ENCODE measurements around the gene ADA. TPM values are rescaled to one million over a fixed set of nuclear protein-coding genes. Genes with fewer than 3 reads are reported as not detected.

Gene ADA
- total RNA-seq, 1 donor from 2014 or later = 8.9 TPM

GRCh38 chr20:44649976-44650375 lies 1.5 kb downstream of the ADA start:
- DNase-seq = no peak
- ATAC-seq (ENCODE audit: poor library complexity) = no peak
- intact Hi-C loops (cut with DNase I) = no loop called here

GRCh38 chr20:44649126-44649525 lies 2.4 kb downstream of the ADA start:
- ATAC-seq (ENCODE audit: poor library complexity) = no peak
- no peak for DNase-seq
- intact Hi-C loops (cut with DNase I) = no loop called here

DNA sequence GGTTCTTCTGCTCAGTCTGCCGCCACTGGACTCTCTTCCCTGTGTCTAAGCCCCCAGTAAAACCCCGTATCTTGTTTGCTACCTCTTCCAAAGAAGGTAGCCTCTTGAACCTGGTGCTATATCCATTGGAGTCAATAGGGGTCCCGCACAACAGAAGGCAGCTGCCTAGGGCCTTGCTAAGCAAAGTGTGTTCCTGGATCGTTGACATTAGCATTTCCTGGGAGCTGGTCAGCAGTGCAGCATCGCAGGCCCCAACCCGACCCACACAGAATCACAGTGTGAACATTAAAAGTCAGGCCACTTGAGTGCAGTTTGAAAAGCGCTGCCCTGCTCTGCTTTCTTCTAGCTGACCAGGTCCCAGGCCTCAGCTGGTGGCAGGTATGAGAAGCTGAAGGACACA lies 2.9 kb downstream of the ADA start:
- DNase-seq = no peak

GRCh38 chr20:44648068-44648467 lies 3.4 kb downstream of the ADA start:
- intact Hi-C loops (cut with DNase I) = no loop called here
- peak; percentile 13 for DNase-seq

More for the DNA sequence above, 2.9 kb downstream of the ADA start:
- ATAC-seq (ENCODE audit: poor library complexity) = no peak
- intact Hi-C loops (cut with DNase I) = no loop called here

DNA sequence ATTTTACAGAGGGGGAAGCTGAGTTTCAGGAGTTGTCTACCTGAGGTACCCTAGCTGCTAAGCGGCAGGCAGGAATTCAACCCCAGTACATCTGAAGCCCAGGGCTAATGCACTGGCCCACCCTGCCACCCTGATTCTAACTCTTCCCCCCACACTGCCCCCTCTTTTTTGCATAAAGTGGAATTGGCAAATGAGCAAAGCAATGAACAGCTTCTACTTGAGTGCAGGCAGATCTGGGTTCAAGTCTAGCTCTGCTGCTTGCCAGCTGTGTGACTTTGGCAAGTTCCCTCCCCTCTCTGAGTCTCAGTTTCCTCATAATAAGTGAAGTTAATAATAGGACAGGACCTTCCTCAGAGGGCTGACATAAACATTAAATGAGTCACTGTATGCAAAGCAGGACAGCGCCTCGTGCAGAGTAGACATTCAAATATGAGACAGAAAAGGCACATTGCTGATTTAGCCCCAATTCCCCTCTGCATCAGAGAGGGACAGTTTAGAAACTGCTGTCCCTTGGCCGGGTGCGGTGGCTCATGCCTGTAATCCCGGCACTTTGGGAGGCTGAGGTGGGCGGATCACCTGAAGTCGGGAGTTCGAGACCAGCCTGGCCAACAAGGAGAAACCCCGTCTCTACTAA lies 4.7 kb downstream of the ADA start:
- intact Hi-C loops (cut with DNase I) = no loop called here
- ATAC-seq (ENCODE audit: poor library complexity) (no peak), DNase-seq (peak; percentile 27)

More at GRCh38 chr20:44648068-44648467, 3.4 kb downstream of the ADA start:
- ATAC-seq (ENCODE audit: poor library complexity) = no peak

DNA sequence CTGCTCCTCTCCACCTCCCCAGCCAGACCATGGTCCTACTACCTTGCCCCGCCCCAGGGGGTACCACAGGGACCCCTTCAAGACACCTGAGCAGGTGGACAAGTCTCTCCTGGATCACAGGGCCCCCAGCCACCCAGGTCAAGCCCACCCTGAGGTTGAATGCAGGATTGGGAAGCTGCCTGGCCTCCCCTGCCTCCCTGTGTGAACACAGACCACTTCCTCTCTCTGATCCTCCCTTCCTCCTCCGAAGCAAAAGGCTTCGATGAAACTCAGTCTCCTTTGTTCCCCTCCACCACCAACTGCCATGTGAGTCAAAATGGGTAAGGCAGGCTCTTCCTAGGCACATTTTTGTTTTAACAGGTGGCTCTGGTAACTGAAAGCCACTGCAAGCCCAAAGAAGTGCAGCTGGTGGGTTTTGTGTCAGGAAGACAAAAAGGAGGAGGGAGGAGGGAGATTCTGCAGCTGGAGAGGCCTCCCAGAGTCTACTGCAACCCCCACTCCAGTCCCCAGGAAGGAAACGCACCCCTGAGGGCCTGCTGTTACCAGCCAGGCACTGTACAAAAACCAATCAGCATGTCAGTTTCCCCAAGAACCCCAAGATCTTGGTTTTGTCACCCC lies 5.4 kb downstream of the ADA start:
- ATAC-seq (ENCODE audit: poor library complexity) = no peak
- peak; percentile 37 for DNase-seq
- intact Hi-C loops (cut with DNase I) = no loop called here

- intact Hi-C loops (cut with DNase I) = no loop called here
- ATAC-seq (ENCODE audit: poor library complexity) = no peak
- peak; percentile 40 for DNase-seq
Measured at GRCh38 chr20:44644667-44645131, 6.8 kb downstream of the ADA start.

DNA sequence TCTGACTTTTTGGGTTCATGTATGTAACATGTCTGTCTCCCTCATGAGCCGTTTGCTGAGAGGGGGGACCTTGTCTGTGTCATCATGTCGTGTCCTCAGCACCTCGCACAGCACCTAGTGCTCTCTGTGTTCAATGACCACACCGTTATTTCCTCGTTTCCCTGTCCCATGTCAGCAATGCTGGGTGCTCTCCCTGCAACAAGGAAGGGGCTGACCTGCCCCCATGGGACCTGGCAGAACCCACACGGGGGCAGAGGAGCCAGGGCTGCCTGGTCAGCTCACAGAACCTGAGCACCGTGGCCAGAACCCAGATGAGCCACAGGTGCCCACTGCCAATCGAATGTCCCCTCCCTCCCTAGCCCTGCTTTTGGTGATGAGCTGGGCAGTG lies 7.3 kb downstream of the ADA start:
- DNase-seq = peak; percentile 31
- ATAC-seq (ENCODE audit: poor library complexity) = no peak
- intact Hi-C loops (cut with DNase I) = no loop called here

- ATAC-seq (ENCODE audit: poor library complexity) (peak; percentile 64), DNase-seq (peak; percentile 84)
- intact Hi-C loops (cut with DNase I) = no loop called here
Measured at GRCh38 chr20:44643596-44644229, 7.8 kb downstream of the ADA start.

GRCh38 chr20:44643154-44643519 lies 8.4 kb downstream of the ADA start:
- intact Hi-C loops (cut with DNase I) = no loop called here
- DNase-seq (no peak), ATAC-seq (ENCODE audit: poor library complexity) (no peak)

DNA sequence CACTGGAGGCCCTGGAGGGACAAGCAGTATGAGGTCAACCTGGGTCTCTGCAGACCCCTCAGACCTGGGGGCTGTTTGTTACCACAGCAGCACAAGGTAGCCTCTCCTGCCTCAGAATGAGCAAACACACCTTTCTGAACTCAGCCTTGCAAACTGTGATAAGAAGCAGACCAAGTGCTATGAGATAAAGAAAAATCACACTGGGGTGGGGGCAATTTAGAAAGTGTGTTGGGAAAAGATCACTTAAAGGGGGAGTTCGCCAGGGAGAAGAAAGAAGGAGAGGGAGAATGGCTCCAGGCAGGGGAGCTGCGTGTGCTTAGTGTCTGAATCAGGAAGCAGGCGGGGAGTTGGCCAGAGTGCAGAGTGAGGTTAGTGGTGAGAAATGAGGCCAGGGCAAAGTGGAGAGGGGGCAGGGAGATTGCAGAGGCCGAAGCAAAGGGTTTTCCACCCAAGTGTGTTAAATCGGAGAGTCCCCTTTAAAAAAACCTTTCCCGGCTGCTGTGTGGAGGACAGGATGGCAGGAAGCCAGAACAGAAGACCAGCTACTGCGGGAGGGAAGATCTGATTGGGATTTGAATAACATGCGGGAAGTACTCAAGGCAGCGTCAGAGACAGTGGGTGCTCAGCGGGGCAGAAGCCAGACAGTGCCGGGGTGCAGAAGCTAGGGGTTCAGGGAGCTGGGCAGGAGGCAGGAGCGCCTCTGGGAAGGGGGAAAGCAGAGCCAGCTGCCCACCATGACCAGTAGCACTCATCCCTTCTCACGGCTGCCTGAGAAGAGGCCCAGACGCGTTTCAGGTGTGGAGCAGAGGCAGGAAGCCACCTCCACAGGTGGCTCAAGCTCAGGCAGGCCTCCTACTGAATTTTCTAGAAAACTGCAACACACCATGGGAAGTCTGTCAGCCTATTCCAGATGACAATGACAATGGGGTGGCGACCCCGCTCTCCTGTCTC lies 9.0 kb downstream of the ADA start:
- ATAC-seq (ENCODE audit: poor library complexity) = peak; percentile 71

GRCh38 chr20:44641325-44641724 lies 10.2 kb downstream of the ADA start:
- ATAC-seq (ENCODE audit: poor library complexity) = no peak
- intact Hi-C loops (cut with DNase I) = no loop called here
- no peak for DNase-seq

More for the DNA sequence above, 9.0 kb downstream of the ADA start:
- DNase-seq = peak; percentile 86
- intact Hi-C loops (cut with DNase I) = no loop called here

- ATAC-seq (ENCODE audit: poor library complexity) (no peak), DNase-seq (no peak)
- intact Hi-C loops (cut with DNase I) = no loop called here
Measured at GRCh38 chr20:44640522-44640921, 11.0 kb downstream of the ADA start.

GRCh38 chr20:44637522-44638372 lies 13.8 kb downstream of the ADA start:
- intact Hi-C loops (cut with DNase I) = no loop called here
- DNase-seq = peak; percentile 93
- peak; percentile 85 for ATAC-seq (ENCODE audit: poor library complexity)

- intact Hi-C loops (cut with DNase I) = no loop called here
- DNase-seq (no peak), ATAC-seq (ENCODE audit: poor library complexity) (peak; percentile 2)
Measured at GRCh38 chr20:44637042-44637441, 14.5 kb downstream of the ADA start.

DNA sequence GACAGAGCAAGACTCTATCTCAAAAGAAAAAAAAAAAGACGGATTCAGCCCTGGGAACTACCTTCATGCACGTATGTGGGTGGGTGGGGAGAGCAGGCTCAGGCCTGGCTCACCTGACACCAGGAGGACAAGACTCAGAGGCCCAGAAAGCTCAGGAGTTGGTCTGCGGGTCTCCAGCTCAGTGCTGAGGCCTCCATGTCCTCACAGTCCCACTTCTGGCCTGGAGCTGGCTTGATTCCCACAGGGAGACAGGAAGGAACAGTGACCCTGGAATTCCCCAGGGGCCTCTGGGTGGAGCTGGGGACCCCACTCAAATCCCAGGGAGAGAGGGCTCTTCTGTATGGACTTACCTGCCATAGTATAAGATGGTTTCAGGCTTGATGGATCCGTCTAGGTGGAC lies 15.6 kb downstream of the ADA start:
- DNase-seq = no peak
- ATAC-seq (ENCODE audit: poor library complexity) = no peak
- intact Hi-C loops (cut with DNase I) = no loop called here

DNA sequence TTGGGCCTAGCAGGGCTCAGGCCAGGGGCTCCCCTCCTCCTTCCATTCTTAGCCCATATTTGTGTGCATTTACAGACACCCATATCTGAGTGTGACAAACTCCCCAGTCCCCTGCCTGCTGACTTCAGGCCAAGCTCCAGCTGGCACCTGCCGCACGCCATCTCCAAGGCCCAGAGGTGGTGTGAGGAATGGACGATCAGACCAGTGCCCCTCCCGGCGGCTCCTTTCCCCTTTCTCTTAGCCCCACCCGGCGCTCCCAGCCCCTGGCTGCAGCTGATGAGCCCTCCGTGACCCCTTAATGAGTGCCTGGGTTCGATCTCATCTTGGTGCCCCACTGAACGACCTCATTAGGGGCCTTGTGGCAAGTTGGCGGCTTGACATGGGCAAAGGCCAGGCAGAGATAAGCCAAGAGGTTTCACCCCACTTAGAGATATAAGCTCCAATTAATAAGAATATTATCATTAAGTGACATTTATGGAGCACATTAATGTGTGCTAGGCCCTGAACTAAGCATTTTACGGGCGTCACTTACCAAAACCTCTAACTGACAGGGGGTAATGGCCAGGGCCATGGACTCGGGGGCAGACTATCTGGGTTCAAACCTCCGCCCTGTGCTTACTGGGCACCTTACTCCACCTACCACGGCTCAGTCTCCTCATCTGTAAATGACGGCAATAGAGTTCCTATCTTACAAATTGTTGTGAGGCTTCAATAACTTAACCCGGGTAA lies 17.5 kb downstream of the ADA start:
- ATAC-seq (ENCODE audit: poor library complexity) (no peak), DNase-seq (no peak)
- intact Hi-C loops (cut with DNase I) = no loop called here
